HepG2 (cell line): Measurements from ENCODE around the gene LIME1. TPM values are rescaled to one million over a fixed set of nuclear protein-coding genes. Genes with fewer than 3 reads are reported as not detected.

Experiments used
- EED ChIP-seq: sonication (generic); formaldehyde crosslinking; IDR thresholded peaks from 2 replicates; pipeline ENCODE4 v1.5.0; 2020; ENCODE audit warnings: mild to moderate bottlenecking, missing genetic modification reagents
- ERF ChIP-seq: IDR thresholded peaks from 2 replicates; pipeline ENCODE4 v1.6.1; 2018; ENCODE audit warnings: missing biosample characterization, missing genetic modification reagents
- FOXM1 ChIP-seq: sonication (generic); formaldehyde crosslinking; IDR thresholded peaks from 2 replicates; pipeline ENCODE4 v1.5.0; 2020; ENCODE audit warnings: missing genetic modification reagents
- HIVEP1 ChIP-seq: sonication (generic); formaldehyde crosslinking; IDR thresholded peaks from 2 replicates; pipeline ENCODE4 v1.4.0; 2020; ENCODE audit warnings: mild to moderate bottlenecking, missing genetic modification reagents
- KDM6A ChIP-seq: IDR thresholded peaks from 2 replicates; pipeline ENCODE4 v1.6.1; 2016; ENCODE audit warnings: low read depth
- KLF12 ChIP-seq: sonication (generic); formaldehyde crosslinking; IDR thresholded peaks from 2 replicates; pipeline ENCODE4 v1.4.0; 2020; ENCODE audit warnings: missing genetic modification reagents, borderline replicate concordance
- MEIS2 ChIP-seq: sonication (generic); formaldehyde crosslinking; IDR thresholded peaks from 2 replicates; pipeline ENCODE4 v1.9.0; 2021; ENCODE audit warnings: mild to moderate bottlenecking, missing genetic modification reagents
- NONO ChIP-seq, 2 experiments: fragments of 450-650 bp in 1 of 2; sonication (generic) in 1 of 2; formaldehyde crosslinking in 1 of 2; IDR thresholded peaks in 1 of 2; conservative IDR thresholded peaks in 1 of 2; 2 replicates each; pipeline versions ENCODE4 v1.6.1 to v1.8.0; 2017 to 2022; ENCODE audit warnings: mild to moderate bottlenecking in 1 of 2, missing genetic modification reagents in 1 of 2, moderate library complexity in 1 of 2
- POLR2G ChIP-seq: fragments of 200-400 bp; formaldehyde crosslinking; IDR thresholded peaks from 2 replicates; pipeline ENCODE4 v1.6.1; 2018; ENCODE audit warnings: mild to moderate bottlenecking, low read depth, low read length, moderate library complexity
- REXO4 ChIP-seq: sonication (generic); formaldehyde crosslinking; IDR thresholded peaks from 2 replicates; pipeline ENCODE4 v1.8.0; 2022; ENCODE audit warnings: missing genetic modification reagents, mild to moderate bottlenecking, borderline replicate concordance
- SOX5 ChIP-seq: IDR thresholded peaks from 2 replicates; pipeline ENCODE4 v1.6.1; 2016; ENCODE audit warnings: borderline replicate concordance
- TCF12 ChIP-seq, 2 experiments: fragments of 450-650 bp in 1 of 2; sonication (generic) in 1 of 2; formaldehyde crosslinking in 1 of 2; IDR thresholded peaks; 2 replicates each; pipeline versions ENCODE4 v1.6.1 to v1.8.0; 2017 to 2022; ENCODE audit warnings: antibody characterized with exemption in 1 of 2, mild to moderate bottlenecking in 1 of 2, missing genetic modification reagents in 1 of 2, moderate library complexity in 1 of 2
- ZNF24 ChIP-seq: fragments of 450-650 bp; IDR thresholded peaks from 2 replicates; pipeline ENCODE4 v1.6.1; 2017; ENCODE audit warnings: antibody characterized with exemption, mild to moderate bottlenecking
- ZNF33B ChIP-seq: sonication (generic); formaldehyde crosslinking; IDR thresholded peaks from 2 replicates; pipeline ENCODE4 v1.5.1; 2020; ENCODE audit warnings: mild to moderate bottlenecking, missing genetic modification reagents
- ZNF441 ChIP-seq: sonication (generic); formaldehyde crosslinking; IDR thresholded peaks from 2 replicates; pipeline ENCODE4 v1.7.0; 2021; ENCODE audit warnings: missing genetic modification reagents, borderline replicate concordance
- ZNF720 ChIP-seq: sonication (generic); formaldehyde crosslinking; IDR thresholded peaks from 2 replicates; pipeline ENCODE4 v1.4.0; 2020; ENCODE audit warnings: missing genetic modification reagents
- ZSCAN25 ChIP-seq: sonication (generic); formaldehyde crosslinking; IDR thresholded peaks from 2 replicates; pipeline ENCODE4 v1.8.0; 2022; ENCODE audit warnings: mild to moderate bottlenecking, missing genetic modification reagents
- polyA plus RNA-seq, 8 experiments: library from polyadenylated mRNA; depleted of rRNA in 3 of 8; stranded (reverse) in 7 of 8; unstranded in 1 of 8; fragments of >200 nt; fragmentation: Illumina TruSeq in 4 of 8; extraction: Trizol in 4 of 8; gene quantifications; 2 replicates each; pipeline versions ENCODE4 v1.2.1 to v1.2.3, GENCODE V29; 2011 to 2016; ENCODE audit warnings: low read depth in 4 of 8, missing spikeins in 1 of 8, mixed read lengths in 1 of 8; ENCODE audit not compliant: insufficient read depth in 1 of 8
- total RNA-seq, 5 experiments: library from RNA; depleted of rRNA; stranded (reverse); fragments of >200 nt; fragmentation: Illumina TruSeq; extraction: Trizol; gene quantifications; 2 replicates each; pipeline ENCODE4 v1.2.3, GENCODE V29; 2016; ENCODE audit warnings: low read depth in 1 of 5
- TF ChIP-seq, protein P1 (sequence below): conservative IDR thresholded peaks from 2 replicates; pipeline ENCODE4 v1.6.1; 2018; ENCODE audit warnings: missing genetic modification reagents
- TF ChIP-seq, protein P2 (sequence below): sonication (generic); formaldehyde crosslinking; conservative IDR thresholded peaks from 2 replicates; pipeline ENCODE4 v1.5.0; 2020; ENCODE audit warnings: missing genetic modification reagents
- TF ChIP-seq, protein P3 (sequence below): sonication (generic); formaldehyde crosslinking; IDR thresholded peaks from 2 replicates; pipeline ENCODE4 v1.5.1; 2020; ENCODE audit warnings: missing genetic modification reagents, mild to moderate bottlenecking, borderline replicate concordance
- TF ChIP-seq, protein P4 (sequence below): IDR thresholded peaks from 2 replicates; pipeline ENCODE4 v1.6.1; 2012; ENCODE audit warnings: low read depth, low read length, improper control_type of control experiment
- TF ChIP-seq, protein P5 (sequence below): sonication (generic); formaldehyde crosslinking; IDR thresholded peaks from 2 replicates; pipeline ENCODE4 v1.8.0; 2022; ENCODE audit warnings: missing genetic modification reagents, mild to moderate bottlenecking, borderline replicate concordance

The LIME1 gene
- total and polyA plus RNA-seq, 2 of the 13 experiments (the other 11 are each of a cell fraction or from before 2014, with no cell fraction given) = 13.0 to 61.5 TPM

DNA sequence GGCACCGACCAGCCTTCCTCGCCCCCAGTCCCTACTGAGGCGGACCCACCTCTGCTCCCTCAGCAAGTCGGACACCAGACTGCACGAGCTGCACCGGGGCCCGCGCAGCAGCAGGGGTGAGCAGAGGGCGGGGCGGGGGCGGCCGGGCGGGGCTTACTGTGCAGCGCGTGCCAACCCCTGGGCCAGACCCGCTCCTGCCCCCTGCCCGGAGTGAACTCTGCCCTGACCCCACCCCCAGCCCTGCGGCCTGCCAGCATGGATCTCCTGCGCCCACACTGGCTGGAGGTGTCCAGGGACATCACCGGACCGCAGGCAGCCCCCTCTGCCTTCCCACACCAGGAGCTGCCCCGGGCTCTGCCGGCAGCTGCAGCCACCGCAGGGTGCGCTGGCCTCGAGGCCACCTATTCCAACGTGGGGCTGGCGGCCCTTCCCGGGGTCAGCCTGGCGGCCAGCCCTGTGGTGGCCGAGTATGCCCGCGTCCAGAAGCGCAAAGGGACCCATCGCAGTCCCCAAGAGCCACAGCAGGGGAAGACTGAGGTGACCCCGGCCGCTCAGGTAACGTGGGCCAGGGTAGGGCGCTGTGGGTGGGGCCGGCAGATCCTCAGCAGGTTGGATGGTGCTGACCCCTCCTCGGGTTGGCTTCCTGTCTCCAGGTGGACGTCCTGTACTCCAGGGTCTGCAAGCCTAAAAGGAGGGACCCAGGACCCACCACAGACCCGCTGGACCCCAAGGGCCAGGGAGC lies 1.7 kb downstream of the LIME1 start (continued):
- TF ChIP-seq, protein P1, sequence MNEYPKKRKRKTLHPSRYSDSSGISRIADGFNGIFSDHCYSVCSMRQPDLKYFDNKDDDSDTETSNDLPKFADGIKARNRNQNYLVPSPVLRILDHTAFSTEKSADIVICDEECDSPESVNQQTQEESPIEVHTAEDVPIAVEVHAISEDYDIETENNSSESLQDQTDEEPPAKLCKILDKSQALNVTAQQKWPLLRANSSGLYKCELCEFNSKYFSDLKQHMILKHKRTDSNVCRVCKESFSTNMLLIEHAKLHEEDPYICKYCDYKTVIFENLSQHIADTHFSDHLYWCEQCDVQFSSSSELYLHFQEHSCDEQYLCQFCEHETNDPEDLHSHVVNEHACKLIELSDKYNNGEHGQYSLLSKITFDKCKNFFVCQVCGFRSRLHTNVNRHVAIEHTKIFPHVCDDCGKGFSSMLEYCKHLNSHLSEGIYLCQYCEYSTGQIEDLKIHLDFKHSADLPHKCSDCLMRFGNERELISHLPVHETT (CRISPR knock-in tag) = peak; percentile 90
- TF ChIP-seq ERF (CRISPR knock-in tag) = peak; percentile 54; the same call in 1 of the 2 replicates
- peak; percentile 64; the same call in 1 of the 2 replicates for TF ChIP-seq FOXM1 (CRISPR knock-in tag)
- peak; percentile 63; the same call in 1 of the 2 replicates for TF ChIP-seq KLF12 (CRISPR knock-in tag)
- TF ChIP-seq ZNF24 = no peak
- peak; percentile 88 for TF ChIP-seq HIVEP1 (CRISPR knock-in tag)
- peak; percentile 90 for TF ChIP-seq ZSCAN25
- TF ChIP-seq, protein P2, sequence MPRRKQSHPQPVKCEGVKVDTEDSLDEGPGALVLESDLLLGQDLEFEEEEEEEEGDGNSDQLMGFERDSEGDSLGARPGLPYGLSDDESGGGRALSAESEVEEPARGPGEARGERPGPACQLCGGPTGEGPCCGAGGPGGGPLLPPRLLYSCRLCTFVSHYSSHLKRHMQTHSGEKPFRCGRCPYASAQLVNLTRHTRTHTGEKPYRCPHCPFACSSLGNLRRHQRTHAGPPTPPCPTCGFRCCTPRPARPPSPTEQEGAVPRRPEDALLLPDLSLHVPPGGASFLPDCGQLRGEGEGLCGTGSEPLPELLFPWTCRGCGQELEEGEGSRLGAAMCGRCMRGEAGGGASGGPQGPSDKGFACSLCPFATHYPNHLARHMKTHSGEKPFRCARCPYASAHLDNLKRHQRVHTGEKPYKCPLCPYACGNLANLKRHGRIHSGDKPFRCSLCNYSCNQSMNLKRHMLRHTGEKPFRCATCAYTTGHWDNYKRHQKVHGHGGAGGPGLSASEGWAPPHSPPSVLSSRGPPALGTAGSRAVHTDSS (CRISPR knock-in tag) = peak; percentile 42; the same call in 1 of the 2 replicates
- TF ChIP-seq ZNF441 (CRISPR knock-in tag) = peak; percentile 91; the same call in 1 of the 2 replicates
- TF ChIP-seq SOX5 (CRISPR knock-in tag) = peak; percentile 75
- no peak; the same call in 1 of the 2 replicates for TF ChIP-seq MEIS2 (CRISPR knock-in tag)
- TF ChIP-seq ZNF720 (CRISPR knock-in tag) = no peak
- TF ChIP-seq EED (CRISPR knock-in tag) = peak; percentile 87
- no peak for TF ChIP-seq TCF12 (IDR thresholded peaks at IDR 0.05)
- TF ChIP-seq TCF12 (CRISPR knock-in tag; IDR thresholded peaks at IDR 0.05) = peak; percentile 80; the same call in 1 of the 2 replicates
- TF ChIP-seq REXO4 (CRISPR knock-in tag) = no peak; the same call in 1 of the 2 replicates
- TF ChIP-seq ZNF33B = peak; percentile 98
- TF ChIP-seq, protein P3, sequence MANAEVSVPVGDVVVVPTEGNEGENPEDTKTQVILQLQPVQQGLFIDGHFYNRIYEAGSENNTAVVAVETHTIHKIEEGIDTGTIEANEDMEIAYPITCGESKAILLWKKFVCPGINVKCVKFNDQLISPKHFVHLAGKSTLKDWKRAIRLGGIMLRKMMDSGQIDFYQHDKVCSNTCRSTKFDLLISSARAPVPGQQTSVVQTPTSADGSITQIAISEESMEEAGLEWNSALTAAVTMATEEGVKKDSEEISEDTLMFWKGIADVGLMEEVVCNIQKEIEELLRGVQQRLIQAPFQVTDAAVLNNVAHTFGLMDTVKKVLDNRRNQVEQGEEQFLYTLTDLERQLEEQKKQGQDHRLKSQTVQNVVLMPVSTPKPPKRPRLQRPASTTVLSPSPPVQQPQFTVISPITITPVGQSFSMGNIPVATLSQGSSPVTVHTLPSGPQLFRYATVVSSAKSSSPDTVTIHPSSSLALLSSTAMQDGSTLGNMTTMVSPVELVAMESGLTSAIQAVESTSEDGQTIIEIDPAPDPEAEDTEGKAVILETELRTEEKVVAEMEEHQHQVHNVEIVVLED = peak; percentile 49; the same call in 1 of the 2 replicates
- TF ChIP-seq, protein P4, sequence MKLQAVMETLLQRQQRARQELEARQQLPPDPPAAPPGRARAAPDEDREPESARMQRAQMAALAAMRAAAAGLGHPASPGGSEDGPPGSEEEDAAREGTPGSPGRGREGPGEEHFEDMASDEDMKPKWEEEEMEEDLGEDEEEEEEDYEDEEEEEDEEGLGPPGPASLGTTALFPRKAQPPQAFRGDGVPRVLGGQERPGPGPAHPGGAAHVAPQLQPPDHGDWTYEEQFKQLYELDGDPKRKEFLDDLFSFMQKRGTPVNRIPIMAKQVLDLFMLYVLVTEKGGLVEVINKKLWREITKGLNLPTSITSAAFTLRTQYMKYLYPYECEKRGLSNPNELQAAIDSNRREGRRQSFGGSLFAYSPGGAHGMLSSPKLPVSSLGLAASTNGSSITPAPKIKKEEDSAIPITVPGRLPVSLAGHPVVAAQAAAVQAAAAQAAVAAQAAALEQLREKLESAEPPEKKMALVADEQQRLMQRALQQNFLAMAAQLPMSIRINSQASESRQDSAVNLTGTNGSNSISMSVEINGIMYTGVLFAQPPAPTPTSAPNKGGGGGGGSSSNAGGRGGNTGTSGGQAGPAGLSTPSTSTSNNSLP = no peak
- TF ChIP-seq, protein P5, sequence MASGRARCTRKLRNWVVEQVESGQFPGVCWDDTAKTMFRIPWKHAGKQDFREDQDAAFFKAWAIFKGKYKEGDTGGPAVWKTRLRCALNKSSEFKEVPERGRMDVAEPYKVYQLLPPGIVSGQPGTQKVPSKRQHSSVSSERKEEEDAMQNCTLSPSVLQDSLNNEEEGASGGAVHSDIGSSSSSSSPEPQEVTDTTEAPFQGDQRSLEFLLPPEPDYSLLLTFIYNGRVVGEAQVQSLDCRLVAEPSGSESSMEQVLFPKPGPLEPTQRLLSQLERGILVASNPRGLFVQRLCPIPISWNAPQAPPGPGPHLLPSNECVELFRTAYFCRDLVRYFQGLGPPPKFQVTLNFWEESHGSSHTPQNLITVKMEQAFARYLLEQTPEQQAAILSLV (CRISPR knock-in tag) = no peak; the same call in 1 of the 2 replicates
- no peak; the same call in 1 of the 2 replicates for TF ChIP-seq KDM6A (CRISPR knock-in tag)
- TF ChIP-seq POLR2G = peak; percentile 94
- TF ChIP-seq NONO (IDR thresholded peaks at IDR 0.05) = no peak
- peak; percentile 98 for TF ChIP-seq NONO (CRISPR knock-in tag; conservative IDR thresholded peaks at IDR 0.05)
